T-helper 1 cell (primary cell): Measurements from ENCODE around the gene SUCLG2.

Experiments
- DNase-seq, 5 donors: peaks; one replicate each; pipeline ENCODE4 v3.0.0-alpha.2; 2012 to 2020

SUCLG2 gene

DNA sequence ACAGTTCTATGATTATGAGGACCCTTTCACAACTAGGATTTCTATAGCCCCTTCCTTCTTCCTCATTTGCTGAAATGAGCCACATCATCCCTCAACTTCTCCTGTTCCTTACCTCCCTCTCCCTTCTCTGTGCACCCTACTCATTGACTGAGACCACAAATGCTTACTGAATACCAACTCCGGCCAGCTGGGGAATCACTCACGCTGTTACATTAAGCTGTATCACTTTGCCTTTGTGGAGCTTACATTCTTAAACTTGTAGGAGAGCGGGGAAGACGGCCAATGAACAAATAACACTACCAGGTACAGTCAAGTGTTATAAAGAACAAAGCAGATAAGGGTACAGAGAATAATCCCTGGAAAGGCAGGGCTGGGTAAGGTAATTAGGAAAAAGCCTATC, 5.7 kb downstream of the SUCLG2 start:
- DNase-seq: no peak

- no peak for DNase-seq
Measured at GRCh38 chr3:67648229-67648628, 6.2 kb downstream of the SUCLG2 start.

DNA sequence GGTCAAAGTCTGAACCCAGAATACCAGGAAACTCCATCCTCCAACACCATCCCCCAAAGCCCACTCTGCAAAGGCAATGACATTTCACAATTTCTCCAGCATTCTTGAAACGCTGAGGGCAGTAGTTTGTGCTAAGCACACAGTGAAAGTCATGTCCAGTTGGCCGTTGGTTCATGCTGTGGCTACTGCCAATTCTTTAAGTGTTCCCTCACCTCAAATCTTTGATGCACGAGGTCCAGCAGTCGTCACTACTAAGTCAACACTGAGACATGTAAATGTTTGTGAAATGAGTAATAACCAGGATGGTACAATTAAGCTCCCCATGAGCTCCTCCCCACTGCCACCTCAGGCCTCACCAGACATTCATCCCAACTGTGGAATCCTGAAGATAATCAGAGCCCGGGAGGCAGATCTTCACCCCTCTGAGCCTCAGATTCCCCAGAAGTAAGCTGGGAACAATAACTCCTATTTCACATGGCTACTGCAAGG, 7.0 kb downstream of the SUCLG2 start:
- DNase-seq: no peak

GRCh38 chr3:67646586-67647234, 7.7 kb downstream of the SUCLG2 start:
- DNase-seq: no peak

DNA sequence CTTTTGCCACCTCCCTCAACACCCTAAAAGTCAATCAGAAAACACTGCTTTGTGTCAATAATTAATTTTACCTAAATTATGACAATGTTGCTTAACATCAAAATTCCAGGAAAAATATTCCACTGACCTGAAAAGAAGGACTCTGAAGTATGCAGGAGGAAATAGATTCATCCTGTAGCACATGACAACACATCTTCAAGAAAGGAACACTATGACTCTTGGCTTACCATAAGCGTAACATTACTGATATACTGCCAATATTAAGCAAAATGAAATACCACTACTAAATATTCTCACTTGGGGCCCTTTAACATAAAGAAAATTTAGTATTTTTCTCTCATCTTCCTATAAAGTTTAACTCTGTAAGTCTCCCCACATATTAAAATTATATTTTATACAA, 9.6 kb downstream of the SUCLG2 start:
- no peak for DNase-seq

GRCh38 chr3:67642734-67643133, 11.7 kb downstream of the SUCLG2 start:
- no peak for DNase-seq

DNA sequence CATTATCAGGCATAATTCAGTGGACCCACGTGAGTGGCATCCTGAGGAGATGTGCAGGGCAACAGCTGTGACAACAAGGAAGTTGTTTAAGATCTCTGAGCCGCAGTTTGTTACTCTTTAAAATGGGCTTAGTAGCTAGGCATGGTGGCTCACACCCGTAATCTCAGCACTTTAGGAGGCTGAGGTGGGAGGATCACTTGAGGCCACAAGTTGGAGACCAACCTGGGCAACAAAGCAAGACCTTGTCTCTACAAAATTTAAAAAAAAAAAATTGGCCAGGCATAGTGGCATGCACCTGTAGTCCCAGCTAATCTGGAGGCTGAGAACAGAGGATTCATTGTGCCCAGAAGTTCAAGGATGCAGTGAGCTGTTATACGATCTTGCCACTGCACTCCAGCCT, 12.2 kb downstream of the SUCLG2 start:
- DNase-seq: no peak

- no peak for DNase-seq
Measured at GRCh38 chr3:67641451-67641850, 13.0 kb downstream of the SUCLG2 start.

DNA sequence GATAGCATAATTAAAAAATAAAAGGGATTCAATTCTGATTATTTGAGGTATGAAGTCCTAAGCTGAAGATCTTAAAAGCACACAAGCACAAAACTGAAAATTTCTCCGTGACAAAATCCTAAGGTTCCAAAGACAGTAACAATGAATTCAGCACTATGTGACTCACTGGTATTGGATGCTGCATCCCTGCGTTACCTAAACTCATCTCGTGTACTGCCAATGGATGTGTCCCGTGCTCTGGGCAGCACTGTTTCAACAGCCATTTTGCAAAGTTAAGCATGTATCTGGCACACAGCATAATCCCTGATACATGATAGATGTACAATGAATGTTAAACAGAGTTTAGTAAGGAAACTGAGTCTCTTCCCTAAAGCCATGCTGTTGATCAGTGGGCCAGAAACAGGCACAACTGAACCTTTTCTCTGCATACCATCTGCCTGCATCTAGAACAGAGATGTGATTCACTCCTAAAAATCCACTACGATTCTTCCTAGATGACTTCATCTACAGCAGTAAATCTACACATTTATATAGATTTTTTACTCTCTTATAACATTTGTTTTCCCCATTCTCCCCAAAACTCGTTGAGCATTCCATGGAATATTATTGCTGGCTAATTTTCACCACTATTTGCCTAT, 14.3 kb downstream of the SUCLG2 start:
- no peak for DNase-seq

GRCh38 chr3:67637255-67637900, 17.0 kb downstream of the SUCLG2 start:
- no peak for DNase-seq

GRCh38 chr3:67635806-67636205, 18.6 kb downstream of the SUCLG2 start:
- no peak for DNase-seq

GRCh38 chr3:67635257-67635656, 19.2 kb downstream of the SUCLG2 start:
- no peak for DNase-seq

- DNase-seq: no peak
Measured at GRCh38 chr3:67630666-67631362, 23.6 kb downstream of the SUCLG2 start.

DNA sequence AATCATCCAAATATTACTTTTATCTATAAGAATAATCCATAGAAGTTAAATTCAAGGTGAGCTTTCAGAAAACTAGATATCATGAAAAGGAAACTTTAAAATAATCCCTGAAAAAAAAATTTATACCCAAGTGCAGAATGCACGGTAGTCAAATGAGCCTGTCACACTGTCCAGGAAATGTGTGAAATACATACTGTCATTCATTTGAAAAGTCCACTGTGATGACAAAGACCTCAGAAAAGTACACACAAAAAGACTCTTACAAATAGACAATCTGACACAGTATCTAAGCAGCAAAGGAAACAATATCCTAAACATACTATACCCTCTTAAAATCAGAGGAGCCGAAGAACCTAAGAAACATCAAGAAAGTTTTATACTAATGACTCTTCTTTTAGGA, 29.7 kb downstream of the SUCLG2 start:
- no peak for DNase-seq

GRCh38 chr3:67624078-67624477, 30.3 kb downstream of the SUCLG2 start:
- no peak for DNase-seq

DNA sequence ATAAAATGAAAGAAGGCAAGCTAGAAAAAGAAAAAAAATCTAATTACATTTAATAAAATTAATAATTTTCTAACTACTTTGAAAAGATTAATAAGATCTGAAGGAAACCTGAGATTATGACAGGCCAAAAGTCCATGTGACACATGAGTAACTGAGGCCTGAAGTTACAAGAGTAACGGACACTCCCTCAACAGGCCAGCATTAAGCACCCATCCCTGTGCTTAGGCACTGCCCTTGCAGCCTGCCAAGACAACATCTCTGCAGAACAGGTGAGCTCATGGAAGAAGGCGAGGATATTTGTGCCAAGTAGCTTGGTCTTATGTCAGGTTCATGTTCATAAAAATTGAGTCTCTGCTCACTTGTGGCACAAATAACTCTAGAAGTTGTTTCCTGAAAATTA, 31.8 kb downstream of the SUCLG2 start:
- DNase-seq: no peak

- DNase-seq: no peak
Measured at GRCh38 chr3:67620869-67621268, 33.5 kb downstream of the SUCLG2 start.

GRCh38 chr3:67619991-67620390, 34.4 kb downstream of the SUCLG2 start:
- no peak for DNase-seq

- DNase-seq: no peak
Measured at GRCh38 chr3:67617518-67617917, 36.9 kb downstream of the SUCLG2 start.

DNA sequence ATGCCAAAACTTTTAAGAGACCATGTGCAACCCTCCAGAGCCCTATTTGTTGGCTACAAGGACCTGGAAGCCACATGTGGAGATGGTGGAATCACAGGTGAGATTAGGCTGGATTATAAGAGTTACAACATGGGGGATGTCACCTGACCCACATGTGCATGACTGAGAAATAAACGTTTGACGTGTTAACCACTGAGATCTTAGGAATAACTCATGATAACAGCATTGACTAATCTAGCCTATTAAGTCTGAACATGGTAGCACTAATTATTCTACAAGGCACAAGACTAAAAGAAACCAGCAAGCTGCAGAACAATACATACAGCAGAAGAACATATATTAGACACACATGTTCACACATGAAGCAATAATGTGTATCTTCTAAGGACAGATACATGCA, 38.4 kb downstream of the SUCLG2 start:
- no peak for DNase-seq

GRCh38 chr3:67614195-67614594, 40.2 kb downstream of the SUCLG2 start:
- no peak for DNase-seq

GRCh38 chr3:67610458-67610857, 44.0 kb downstream of the SUCLG2 start:
- no peak for DNase-seq

GRCh38 chr3:67609709-67610108, 44.7 kb downstream of the SUCLG2 start:
- DNase-seq: no peak

- no peak for DNase-seq
Measured at GRCh38 chr3:67608034-67608433, 46.4 kb downstream of the SUCLG2 start.
